ENCODE measurements around the gene IL27RA. TPM values are rescaled to one million over a fixed set of nuclear protein-coding genes. Genes with fewer than 3 reads are reported as not detected.
"Not testable (repeated sequence)": the region's sequence is repeated elsewhere in the genome, so short reads cannot be mapped to it uniquely, and the experiment has no call there.

IL27RA gene
- total RNA-seq, 1 donor from 2014 or later: 4.0 TPM

DNA sequence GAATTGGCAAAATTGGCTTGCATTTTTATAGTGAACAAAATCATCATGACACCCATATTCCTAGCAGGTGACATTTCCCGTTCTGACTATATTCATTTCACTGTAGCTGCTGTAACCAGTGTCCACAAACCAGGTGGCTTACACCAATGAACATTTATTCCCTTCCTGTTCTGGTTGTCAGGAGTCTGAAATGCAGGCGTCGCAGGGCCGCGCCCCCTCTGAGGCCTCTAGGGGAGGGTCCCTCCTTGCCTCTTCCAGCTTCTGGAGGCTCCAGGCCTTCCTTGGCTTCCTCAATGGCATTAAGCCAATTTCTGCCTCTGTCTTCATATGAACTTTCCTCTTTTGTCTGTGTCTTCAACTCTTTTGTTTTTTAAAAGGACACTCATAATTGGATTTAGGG, 10.1 kb upstream of the IL27RA start:
- no peaks in the 10 kb centered on the region for H3K27me3 ChIP-seq (ENCODE audit: low read depth)
- intact Hi-C loops (cut with micrococcal nuclease): no loop called here
- no peak for DNase-seq

DNA sequence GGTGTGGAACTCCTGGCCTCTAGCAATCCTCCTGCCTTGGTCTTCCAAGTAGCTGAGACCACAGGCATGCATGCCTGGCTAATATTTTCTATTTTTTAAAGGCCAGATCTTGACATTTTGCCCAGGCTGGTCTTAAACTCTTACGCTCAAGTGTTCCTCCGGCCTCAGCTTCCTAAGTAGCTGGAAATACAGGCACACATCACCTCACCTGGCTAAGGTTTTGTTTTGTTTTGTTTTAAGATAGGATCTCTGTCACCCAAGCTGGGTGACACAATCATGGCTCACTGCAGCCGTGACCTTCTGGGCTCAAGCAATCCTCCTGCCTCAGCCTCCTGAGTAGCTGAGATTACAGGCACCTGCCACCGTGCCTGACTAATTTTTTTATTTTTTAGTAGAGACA, 9.1 kb upstream of the IL27RA start:
- Histone ChIP-seq H3K36me3 (no peaks in the 10 kb centered on the region), H3K4me3 (no peak overlapping the region), H3K9me3 (replicated peaks) (no peaks in the 10 kb centered on the region), H3K27me3 (ENCODE audit: low read depth) (no peaks in the 10 kb centered on the region), H3K4me1 (peaks cover 11% of the 10 kb centered on the region), H3K27ac (replicated peaks) (no peak overlapping the region)
- no peak for DNase-seq
- TF ChIP-seq, protein P1, sequence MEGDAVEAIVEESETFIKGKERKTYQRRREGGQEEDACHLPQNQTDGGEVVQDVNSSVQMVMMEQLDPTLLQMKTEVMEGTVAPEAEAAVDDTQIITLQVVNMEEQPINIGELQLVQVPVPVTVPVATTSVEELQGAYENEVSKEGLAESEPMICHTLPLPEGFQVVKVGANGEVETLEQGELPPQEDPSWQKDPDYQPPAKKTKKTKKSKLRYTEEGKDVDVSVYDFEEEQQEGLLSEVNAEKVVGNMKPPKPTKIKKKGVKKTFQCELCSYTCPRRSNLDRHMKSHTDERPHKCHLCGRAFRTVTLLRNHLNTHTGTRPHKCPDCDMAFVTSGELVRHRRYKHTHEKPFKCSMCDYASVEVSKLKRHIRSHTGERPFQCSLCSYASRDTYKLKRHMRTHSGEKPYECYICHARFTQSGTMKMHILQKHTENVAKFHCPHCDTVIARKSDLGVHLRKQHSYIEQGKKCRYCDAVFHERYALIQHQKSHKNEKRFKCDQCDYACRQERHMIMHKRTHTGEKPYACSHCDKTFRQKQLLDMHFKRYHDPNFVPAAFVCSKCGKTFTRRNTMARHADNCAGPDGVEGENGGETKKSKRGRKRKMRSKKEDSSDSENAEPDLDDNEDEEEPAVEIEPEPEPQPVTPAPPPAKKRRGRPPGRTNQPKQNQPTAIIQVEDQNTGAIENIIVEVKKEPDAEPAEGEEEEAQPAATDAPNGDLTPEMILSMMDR (IDR thresholded peaks at IDR 0.05; ENCODE audit: borderline replicate concordance): no peak
- intact Hi-C loops (cut with micrococcal nuclease): no loop called here

More for the DNA sequence above, 10.1 kb upstream of the IL27RA start:
- Histone ChIP-seq H3K9me3 (replicated peaks) (no peaks in the 10 kb centered on the region), H3K36me3 (no peaks in the 10 kb centered on the region), H3K4me3 (no peak overlapping the region), H3K27ac (replicated peaks) (no peak overlapping the region), H3K4me1 (peaks cover 11% of the 10 kb centered on the region)
- TF ChIP-seq, protein P1 (IDR thresholded peaks at IDR 0.05; ENCODE audit: borderline replicate concordance): no peak

DNA sequence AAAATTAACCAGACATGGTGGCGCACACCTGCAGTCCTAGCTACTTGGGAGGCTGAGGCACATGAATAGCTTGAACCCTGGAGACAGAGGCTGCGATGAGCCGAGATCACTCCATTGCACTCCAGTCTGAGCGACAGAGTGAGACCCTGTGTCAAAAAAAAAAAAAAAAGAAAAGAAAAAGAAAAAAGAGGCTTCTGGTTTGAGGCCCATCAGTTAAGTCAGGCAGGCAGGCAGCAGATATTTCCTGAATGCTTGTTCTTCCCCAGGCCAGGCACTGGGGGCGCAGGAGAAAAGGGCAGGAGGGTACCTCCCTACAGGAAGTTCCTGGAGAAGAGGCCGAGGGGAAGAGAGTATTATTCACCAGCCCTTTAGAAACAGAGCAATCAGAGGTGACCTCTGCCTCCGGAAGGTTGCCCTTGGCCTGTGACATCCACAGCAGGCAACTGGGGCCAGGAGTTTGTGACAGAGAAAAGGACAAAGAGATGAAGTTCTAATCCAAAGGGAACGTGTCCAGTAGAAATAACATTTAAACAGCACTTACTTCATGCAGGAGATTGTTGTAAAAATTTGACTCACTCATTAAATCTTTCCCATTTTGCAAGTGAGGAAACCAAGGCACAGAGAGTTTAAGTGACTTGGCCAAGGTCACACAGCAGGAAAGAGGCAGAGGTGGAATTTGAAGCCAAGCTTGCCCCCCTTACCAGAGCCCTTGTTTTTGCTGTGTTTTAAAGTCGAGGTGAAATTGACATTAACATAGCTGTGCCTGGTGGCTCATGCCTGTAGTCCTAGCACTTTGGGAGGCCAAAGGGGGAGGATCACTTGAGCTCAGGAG, 7.9 kb upstream of the IL27RA start:
- Histone ChIP-seq H3K4me3 (no peak overlapping the region), H3K27me3 (ENCODE audit: low read depth) (peaks cover 5% of the 10 kb centered on the region), H3K36me3 (no peaks in the 10 kb centered on the region), H3K27ac (replicated peaks) (peak overlapping the region; percentile 67), H3K4me1 (peaks cover 11% of the 10 kb centered on the region), H3K9me3 (replicated peaks) (no peaks in the 10 kb centered on the region)
- TF ChIP-seq, protein P1 (IDR thresholded peaks at IDR 0.05; ENCODE audit: borderline replicate concordance): peak; percentile 57
- intact Hi-C loops (cut with micrococcal nuclease): no loop called here
- peak; percentile 39 for DNase-seq

DNA sequence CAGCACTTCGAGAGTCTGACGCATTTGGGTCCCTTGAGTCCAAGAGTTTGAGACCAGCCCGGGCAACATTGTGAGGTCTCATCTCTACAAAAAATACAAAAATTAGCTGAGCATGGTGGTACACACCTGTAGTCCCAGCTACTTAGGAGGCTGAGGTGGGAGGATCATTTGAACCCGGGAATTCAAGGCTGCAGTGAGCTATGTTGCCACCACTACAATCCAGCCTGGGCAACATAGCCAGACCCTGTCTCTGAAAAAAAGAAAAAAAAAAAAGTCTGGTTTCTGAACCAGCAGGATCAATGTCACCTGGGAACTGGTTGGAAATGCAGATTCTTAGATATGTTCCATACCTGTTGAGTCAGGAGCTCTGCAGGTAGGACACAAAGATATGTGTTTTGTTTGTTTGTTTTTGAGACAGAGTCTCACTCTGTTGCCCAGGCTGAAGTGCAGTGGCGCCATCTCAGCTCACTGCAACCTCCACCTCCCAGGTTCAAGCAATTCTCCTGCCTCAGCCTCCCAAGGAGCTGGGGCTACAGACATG, 4.8 kb upstream of the IL27RA start:
- H3K4me1 ChIP-seq: peaks cover 17% of the 10 kb centered on the region
- H3K4me3 ChIP-seq; DNase-seq; H3K27me3 ChIP-seq (ENCODE audit: low read depth); intact Hi-C loops (cut with micrococcal nuclease); H3K36me3 ChIP-seq; H3K27ac ChIP-seq (replicated peaks); H3K9me3 ChIP-seq (replicated peaks): not testable (repeated sequence)

DNA sequence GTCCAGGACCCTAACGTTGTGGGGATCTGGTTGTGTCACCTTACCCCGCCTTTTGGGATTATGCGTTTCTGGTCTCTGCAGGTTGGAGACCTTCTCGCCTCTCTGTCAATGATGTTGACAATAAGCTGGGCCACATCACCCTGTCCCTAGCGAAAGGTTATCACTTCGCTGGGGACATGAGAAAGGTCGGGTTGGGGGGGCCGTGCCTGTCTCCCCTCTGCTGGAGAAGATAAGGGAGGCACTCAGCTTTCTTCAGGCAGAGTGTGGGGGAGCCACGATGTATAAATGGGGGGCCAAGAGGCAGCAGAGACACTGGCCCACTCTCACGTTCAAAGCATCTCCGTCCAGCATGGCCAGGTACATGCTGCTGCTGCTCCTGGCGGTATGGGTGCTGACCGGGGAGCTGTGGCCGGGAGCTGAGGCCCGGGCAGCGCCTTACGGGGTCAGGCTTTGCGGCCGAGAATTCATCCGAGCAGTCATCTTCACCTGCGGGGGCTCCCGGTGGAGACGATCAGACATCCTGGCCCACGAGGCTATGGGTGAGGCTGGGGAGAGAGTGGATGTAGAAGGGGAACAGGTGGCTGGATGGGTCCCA, 3.6 kb upstream of the IL27RA start, which contains the start of gene RLN3:
Gene RLN3 (plus strand): TSS at position 293 of the 595 bp plus-strand sequence. CDS start 57 bp downstream, at position 350.
- no peak within 1 kb of the TSS for H3K4me3 ChIP-seq
- no peak for DNase-seq
- TF ChIP-seq, protein P1 (IDR thresholded peaks at IDR 0.05; ENCODE audit: borderline replicate concordance): no peak

More for the DNA sequence above, 3.6 kb upstream of the IL27RA start, which contains the start of gene RLN3:
- intact Hi-C loops (cut with micrococcal nuclease): no loop called here
- H3K4me1 ChIP-seq: peaks cover 24% of the 10 kb centered on the region
- H3K9me3 ChIP-seq (replicated peaks): no peaks in the 10 kb centered on the region
- peaks cover 5% of the 10 kb centered on the region for H3K27me3 ChIP-seq (ENCODE audit: low read depth)
- H3K27ac ChIP-seq (replicated peaks): no peak within 1 kb of the TSS
- no peaks in the 10 kb centered on the region for H3K36me3 ChIP-seq
